IMR-90 (cell line): Measurements from ENCODE around the gene GTF2A1L. TPM values are rescaled to one million over a fixed set of nuclear protein-coding genes. Genes with fewer than 3 reads are reported as not detected.

Experiments
- ATAC-seq: fragments of 200-7000 bp; cut with Tn5 transposase; 2 replicates; pipeline ENCODE4 v1.9.1; 2020; ENCODE audit warnings: low read depth, mild to moderate bottlenecking, moderate library complexity
- BruUV-seq: library from RNA; stranded (reverse); fragments of 400-500 nt; replicated peaks from 2 replicates; lab custom pipeline; 2021; lab: Mats Ljungman, UMichigan
- CTCF ChIA-PET: fragments of 300-600 bp; formaldehyde crosslinking; extraction: SDS; loops from one replicate; lab custom pipeline; 2021; ENCODE audit warnings: antibody characterized with exemption; lab: Yijun Ruan, JAX
- POLR2A ChIA-PET: fragments of 300-600 bp; sonication (Branson Sonifier 250); formaldehyde crosslinking; loops from one replicate; lab custom pipeline; 2022; ENCODE audit warnings: antibody characterized with exemption; ENCODE audit not compliant: unreplicated experiment; lab: Charles Lee
- DNase-seq: peaks from one replicate; pipeline ENCODE4 v3.0.0; 2013
- H2AFZ ChIP-seq: replicated peaks from 2 replicates; pipeline ENCODE3; 2013; ENCODE audit warnings: low read length, mild to moderate bottlenecking; ENCODE audit not compliant: poor library complexity
- H2AK5ac ChIP-seq: 2 replicates; pipeline ENCODE4 v1.6.1; 2013; ENCODE audit warnings: low read depth, low read length, inconsistent platforms
- H2AK9ac ChIP-seq: replicated peaks from 2 replicates; pipeline ENCODE3; 2013; ENCODE audit warnings: mild to moderate bottlenecking, low read depth, low read length, moderate library complexity; ENCODE audit not compliant: poor library complexity
- H2BK120ac ChIP-seq: 2 replicates; pipeline ENCODE4 v1.6.1; 2013; ENCODE audit warnings: low read depth, low read length, inconsistent platforms
- H2BK15ac ChIP-seq: 3 replicates; pipeline ENCODE4 v1.6.1; 2013; ENCODE audit warnings: low read depth, low read length, inconsistent platforms
- H2BK20ac ChIP-seq: 2 replicates; pipeline ENCODE4 v1.6.1; 2013; ENCODE audit warnings: low read depth, mild to moderate bottlenecking, inconsistent platforms, low read length, moderate library complexity
- H2BK5ac ChIP-seq: 2 replicates; pipeline ENCODE4 v1.6.1; 2013; ENCODE audit warnings: mild to moderate bottlenecking, low read depth, low read length, inconsistent platforms; ENCODE audit not compliant: poor library complexity, severe bottlenecking
- H3K14ac ChIP-seq: replicated peaks from 2 replicates; pipeline ENCODE4 v1.6.1; 2013; ENCODE audit warnings: low read depth, low read length, inconsistent platforms
- H3K18ac ChIP-seq: 2 replicates; pipeline ENCODE4 v1.6.1; 2013; ENCODE audit warnings: low read depth, low read length, control low read depth
- H3K23ac ChIP-seq: 2 replicates; pipeline ENCODE4 v1.6.1; 2013; ENCODE audit warnings: low read depth, low read length, inconsistent platforms
- H3K27ac ChIP-seq: 2 replicates; pipeline ENCODE4 v1.5.1; 2013; ENCODE audit warnings: mild to moderate bottlenecking, control low read depth, low read length; ENCODE audit not compliant: insufficient read depth
- H3K27me3 ChIP-seq: 2 replicates; pipeline ENCODE4 v1.6.1; 2013; ENCODE audit warnings: low read length; ENCODE audit not compliant: control insufficient read depth, insufficient read depth
- H3K36me3 ChIP-seq: 2 replicates; pipeline ENCODE4 v1.6.1; 2013; ENCODE audit warnings: low read length, mixed read lengths; ENCODE audit not compliant: control insufficient read depth, insufficient read depth
- H3K4ac ChIP-seq: 2 replicates; pipeline ENCODE4 v1.6.1; 2013; ENCODE audit warnings: low read depth, low read length, inconsistent platforms
- H3K4me1 ChIP-seq: 2 replicates; pipeline ENCODE4 v1.6.1; 2013; ENCODE audit warnings: low read length, mixed read lengths; ENCODE audit not compliant: control insufficient read depth, insufficient read depth
- H3K4me2 ChIP-seq: 2 replicates; pipeline ENCODE4 v1.6.1; 2013; ENCODE audit warnings: low read depth, mild to moderate bottlenecking, control low read depth, low read length, moderate library complexity
- H3K4me3 ChIP-seq: 2 replicates; pipeline ENCODE4 v1.5.1; 2013; ENCODE audit warnings: low read depth, mild to moderate bottlenecking, control low read depth, low read length, moderate library complexity; ENCODE audit not compliant: insufficient read depth
- H3K56ac ChIP-seq: 2 replicates; pipeline ENCODE4 v1.6.1; 2013; ENCODE audit warnings: low read length, inconsistent platforms; ENCODE audit not compliant: insufficient read depth; ENCODE audit errors: extremely low read depth
- H3K79me1 ChIP-seq, 2 experiments: 2 replicates each; pipeline ENCODE4 v1.6.1; 2013; ENCODE audit warnings: low read length in 2 of 2, inconsistent platforms in 1 of 2, low read depth in 1 of 2
- H3K9ac ChIP-seq: 2 replicates; pipeline ENCODE4 v1.6.1; 2013; ENCODE audit warnings: low read depth, low read length, control low read depth
- H3K9me1 ChIP-seq: 2 replicates; pipeline ENCODE4 v1.6.1; 2013; ENCODE audit warnings: low read length, inconsistent platforms; ENCODE audit not compliant: insufficient read depth
- H3K9me3 ChIP-seq: 2 replicates; pipeline ENCODE4 v1.6.1; 2013; ENCODE audit warnings: low read length; ENCODE audit not compliant: control insufficient read depth, insufficient read depth
- H4K20me1 ChIP-seq: 2 replicates; pipeline ENCODE4 v1.6.1; 2013; ENCODE audit warnings: low read length, inconsistent platforms; ENCODE audit not compliant: insufficient read depth
- H4K5ac ChIP-seq: 2 replicates; pipeline ENCODE4 v1.6.1; 2013; ENCODE audit warnings: mild to moderate bottlenecking, low read depth, low read length, control low read depth
- H4K8ac ChIP-seq, 2 experiments: 2 replicates each; pipeline ENCODE4 v1.6.1; 2013; ENCODE audit warnings: low read depth in 2 of 2, low read length in 2 of 2, control low read depth in 1 of 2, inconsistent platforms in 1 of 2
- H4K91ac ChIP-seq: 2 replicates; pipeline ENCODE4 v1.6.1; 2013; ENCODE audit warnings: low read depth, low read length, inconsistent platforms; ENCODE audit not compliant: insufficient read depth
- BHLHE40 ChIP-seq: fragments of 150-350 bp; IDR thresholded peaks from 2 replicates; pipeline ENCODE4 v1.6.1; 2016; ENCODE audit warnings: mild to moderate bottlenecking, low read depth, low read length
- CEBPB ChIP-seq: IDR thresholded peaks from 2 replicates; pipeline ENCODE4 v1.6.1; 2012; ENCODE audit warnings: low read depth, low read length, improper control_type of control experiment
- CHD1 ChIP-seq: IDR thresholded peaks from 2 replicates; pipeline ENCODE4 v1.6.1; 2012; ENCODE audit warnings: low read depth, low read length, improper control_type of control experiment
- NFE2L2 ChIP-seq: fragments of 150-350 bp; IDR thresholded peaks from 2 replicates; pipeline ENCODE4 v1.6.1; 2016; ENCODE audit warnings: low read depth, mild to moderate bottlenecking, low read length
- POLR2A ChIP-seq: IDR thresholded peaks from 2 replicates; pipeline ENCODE4 v1.6.1; 2012; ENCODE audit warnings: mild to moderate bottlenecking, low read depth, low read length
- RCOR1 ChIP-seq: IDR thresholded peaks from 2 replicates; pipeline ENCODE4 v1.6.1; 2012; ENCODE audit warnings: mild to moderate bottlenecking, low read length, improper control_type of control experiment; ENCODE audit not compliant: insufficient replicate concordance
- RFX5 ChIP-seq: IDR thresholded peaks from 2 replicates; pipeline ENCODE4 v1.8.0; 2012; ENCODE audit warnings: low read depth, mild to moderate bottlenecking, low read length, moderate library complexity
- SMC3 ChIP-seq: fragments of 150-350 bp; IDR thresholded peaks from 2 replicates; pipeline ENCODE4 v1.6.1; 2016; ENCODE audit warnings: low read depth, mild to moderate bottlenecking, antibody characterized with exemption, low read length, moderate library complexity
- WGBS, 2 experiments: methylation state at CpG; one replicate each; pipeline versions ENCODE4 v1.1.5 to v1.1.7; 2013; ENCODE audit warnings: missing lambda C conversion rate in 2 of 2; ENCODE audit not compliant: insufficient read length in 1 of 2; ENCODE audit errors: extremely low coverage in 2 of 2; 5-methylcytosine and 5-hydroxymethylcytosine counted together
- dilution Hi-C: fragments of 300-500 bp; cut with HindIII; formaldehyde crosslinking; loops from one replicate; pipeline ENCODE4 v1.14.3; 2018; ENCODE audit warnings: low sequenced_read_pairs; ENCODE audit not compliant: unreplicated experiment
- in situ Hi-C: fragments of 300-500 bp; cut with MboI; formaldehyde crosslinking; loops from 3 replicates; pipeline ENCODE4 v1.14.3; 2019; ENCODE audit warnings: low sequenced_read_pairs, inconsistent platforms, mixed read lengths
- intact Hi-C: fragments of 100-400 bp; cut with micrococcal nuclease; formaldehyde crosslinking; loops from 2 replicates; pipeline ENCODE4 v1.10.0; 2022
- polyA plus RNA-seq, 3 experiments: library from polyadenylated mRNA; depleted of rRNA; stranded (reverse); fragments of >200 nt; gene quantifications; 2 replicates each; pipeline ENCODE4 v1.2.3, GENCODE V29; 2012; ENCODE audit warnings: low replicate concordance in 1 of 3
- total RNA-seq: library from RNA; depleted of rRNA; stranded (reverse); fragments of >200 nt; gene quantifications from 2 replicates; pipeline ENCODE4 v1.2.3, GENCODE V29; 2012
- TF ChIP-seq, protein P1 (sequence below): fragments of 150-350 bp; IDR thresholded peaks from 2 replicates; pipeline ENCODE4 v1.6.1; 2016; ENCODE audit warnings: low read depth, mild to moderate bottlenecking, low read length, moderate library complexity, borderline replicate concordance

Gene GTF2A1L
- total and polyA plus RNA-seq, 2 of the 4 experiments (the other 2 are of a cell fraction) = not detected

DNA sequence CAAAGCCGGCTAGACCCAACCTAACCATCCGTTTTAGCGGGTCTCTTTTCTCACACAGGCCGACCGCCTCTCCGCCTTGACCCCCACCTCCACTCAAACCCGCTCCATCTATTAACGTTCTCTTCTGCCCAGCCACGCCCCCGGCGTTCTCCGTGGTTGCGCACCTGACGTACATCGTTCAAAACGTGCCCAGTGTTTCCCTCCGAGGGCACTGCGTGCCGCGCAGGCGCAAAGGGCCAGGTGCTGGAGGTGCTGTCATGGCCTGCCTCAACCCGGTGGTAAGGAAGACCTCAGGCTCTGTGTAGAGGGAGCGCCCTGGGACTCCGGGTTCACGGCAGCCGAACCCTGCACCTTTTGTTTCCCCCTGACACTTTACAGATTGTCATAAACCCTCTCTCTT, at the start of gene GTF2A1L (continued):
- TF ChIP-seq NFE2L2 (no peak), RCOR1 (no peak), BHLHE40 (no peak)

DNA sequence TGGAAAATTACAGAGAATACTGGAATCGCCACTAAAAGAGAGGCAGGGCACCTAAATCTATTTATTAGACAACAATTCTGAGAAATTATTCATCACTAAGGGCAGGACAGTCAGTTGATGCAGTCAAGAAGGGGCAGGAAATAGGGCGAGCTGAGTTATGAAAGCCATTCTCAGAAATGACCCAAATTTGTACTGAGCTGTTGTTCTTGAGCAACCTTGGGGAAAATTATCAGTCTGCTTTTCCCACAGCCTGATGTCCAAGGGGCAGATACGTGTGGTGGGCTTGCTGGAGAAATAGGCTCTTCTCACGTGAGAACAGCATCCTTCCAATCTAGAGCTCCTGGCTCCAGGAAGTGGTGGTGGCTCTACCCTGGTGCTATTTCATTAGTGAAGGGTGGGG, 49.1 kb upstream of the GTF2A1L start:
- H2AK9ac ChIP-seq = no peak overlapping the region
- no peaks in the 10 kb centered on the region for H3K9me3 ChIP-seq
- no peak for ATAC-seq
- no peaks in the 10 kb centered on the region for H4K20me1 ChIP-seq
- no peaks in the 10 kb centered on the region for H3K36me3 ChIP-seq
- no peaks in the 10 kb centered on the region for H3K4me1 ChIP-seq
- H3K9ac ChIP-seq = no peak overlapping the region
- intact Hi-C loops (loop anchor here (5.0 kb wide), 1 partner anchor 86 kb away; no protein-coding TSS in a partner anchor), in situ Hi-C loops (no loop called here), dilution Hi-C loops (no loop called here)
- H3K27ac ChIP-seq = no peak overlapping the region
- H3K23ac ChIP-seq = no peak overlapping the region
- H2AFZ ChIP-seq = no peak overlapping the region
- no peak overlapping the region for H2BK15ac ChIP-seq
- ChIA-PET POLR2A (no interaction called here), CTCF (interaction anchor here (0.6 to 1.2 kb wide), 2 partner anchors 37 to 322 kb away, joined by 3 to 4 read pairs; no protein-coding TSS in a partner anchor)
- H3K4me2 ChIP-seq = no peak overlapping the region
- no peaks in the 10 kb centered on the region for H3K27me3 ChIP-seq
- H3K79me1 ChIP-seq = no peaks in the 10 kb centered on the region; a peak in 1 of 4 replicates
- H2BK20ac ChIP-seq = no peak overlapping the region
- H3K18ac ChIP-seq = no peak overlapping the region
- H3K14ac ChIP-seq = no peak overlapping the region
- H2BK5ac ChIP-seq = no peak overlapping the region
- TF ChIP-seq, protein P1, sequence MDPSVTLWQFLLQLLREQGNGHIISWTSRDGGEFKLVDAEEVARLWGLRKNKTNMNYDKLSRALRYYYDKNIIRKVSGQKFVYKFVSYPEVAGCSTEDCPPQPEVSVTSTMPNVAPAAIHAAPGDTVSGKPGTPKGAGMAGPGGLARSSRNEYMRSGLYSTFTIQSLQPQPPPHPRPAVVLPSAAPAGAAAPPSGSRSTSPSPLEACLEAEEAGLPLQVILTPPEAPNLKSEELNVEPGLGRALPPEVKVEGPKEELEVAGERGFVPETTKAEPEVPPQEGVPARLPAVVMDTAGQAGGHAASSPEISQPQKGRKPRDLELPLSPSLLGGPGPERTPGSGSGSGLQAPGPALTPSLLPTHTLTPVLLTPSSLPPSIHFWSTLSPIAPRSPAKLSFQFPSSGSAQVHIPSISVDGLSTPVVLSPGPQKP = no peak
- TF ChIP-seq NFE2L2 = no peak
- no peak for TF ChIP-seq RCOR1
- TF ChIP-seq CHD1 = no peak
- no peak for TF ChIP-seq POLR2A
- no peak for TF ChIP-seq CEBPB
- TF ChIP-seq RFX5 = no peak
- no peak for TF ChIP-seq SMC3
- H3K56ac ChIP-seq = no peak overlapping the region
- H3K9me1 ChIP-seq = peaks cover 4% of the 10 kb centered on the region
- WGBS, 2 experiments = no CpG with 5 or more reads among the region's 4 CpGs
- no peak overlapping the region for H2AK5ac ChIP-seq
- no peak overlapping the region for H4K5ac ChIP-seq
- BruUV-seq = no TSS peak
- H4K91ac ChIP-seq = no peak overlapping the region
- DNase-seq = no peak
- no peak overlapping the region for H3K4me3 ChIP-seq
- H3K4ac ChIP-seq = no peak overlapping the region
- no peak overlapping the region for H2BK120ac ChIP-seq
- H4K8ac ChIP-seq = no peak overlapping the region
